ENCODE measurements around the gene DNASE2.

GRCh38 chr19:12847159-12848139 is 33.8 kb downstream of the DNASE2 start:
- TF ChIP-seq CTCF (optimal IDR thresholded peaks at IDR 0.05 in 1 of 3, IDR thresholded peaks at IDR 0.05 in 1 of 3, conservative IDR thresholded peaks at IDR 0.05 in 1 of 3; ENCODE audit: extremely low read depth in 1 of 3, insufficient read depth in 2 of 3, low read length in 3 of 3) (peak; percentile 90 to 100 (median 95)), EZH2 (IDR thresholded peaks at IDR 0.05; ENCODE audit: low read length) (no peak)
